H9 (cell line): Measurements from ENCODE around the gene CTU1. TPM values are rescaled to one million over a fixed set of nuclear protein-coding genes. Genes with fewer than 3 reads are reported as not detected.

Experiments used
- DNase-seq: peaks from one replicate; pipeline ENCODE4 v3.0.0-alpha.2; 2017
- H2AFZ ChIP-seq: one replicate; pipeline ENCODE4 v1.6.1; 2013; ENCODE audit warnings: mild to moderate bottlenecking, low read length, control low read depth, moderate library complexity
- H2AK5ac ChIP-seq: 2 replicates; pipeline ENCODE4 v1.6.1; 2013; ENCODE audit warnings: low read length, control low read depth, mixed read lengths; ENCODE audit not compliant: insufficient read length
- H2BK120ac ChIP-seq: one replicate; pipeline ENCODE4 v1.6.1; 2013; ENCODE audit warnings: low read depth, mild to moderate bottlenecking, low read length, control low read depth, inconsistent platforms; ENCODE audit not compliant: poor library complexity, severe bottlenecking
- H2BK12ac ChIP-seq: 2 replicates; pipeline ENCODE4 v1.6.1; 2013; ENCODE audit warnings: low read length, control low read depth, mixed read lengths, low read depth; ENCODE audit not compliant: insufficient read length
- H2BK15ac ChIP-seq: 2 replicates; pipeline ENCODE4 v1.6.1; 2013; ENCODE audit warnings: low read depth, low read length, control low read depth
- H2BK20ac ChIP-seq: one replicate; pipeline ENCODE4 v1.6.1; 2013; ENCODE audit warnings: low read depth, mild to moderate bottlenecking, low read length, control low read depth, inconsistent platforms; ENCODE audit not compliant: poor library complexity, severe bottlenecking
- H2BK5ac ChIP-seq: 2 replicates; pipeline ENCODE4 v1.6.1; 2013; ENCODE audit warnings: low read length, control low read depth, mixed read lengths; ENCODE audit not compliant: insufficient read length
- H3K14ac ChIP-seq: 2 replicates; pipeline ENCODE4 v1.6.1; 2013; ENCODE audit warnings: low read length, control low read depth; ENCODE audit not compliant: insufficient read depth
- H3K18ac ChIP-seq: 2 replicates; pipeline ENCODE4 v1.6.1; 2013; ENCODE audit warnings: low read depth, mild to moderate bottlenecking, mixed read lengths, low read length, control low read depth; ENCODE audit not compliant: insufficient read length
- H3K23ac ChIP-seq: 2 replicates; pipeline ENCODE4 v1.6.1; 2013; ENCODE audit warnings: low read length, control low read depth, mixed read lengths, low read depth; ENCODE audit not compliant: insufficient read length
- H3K23me2 ChIP-seq: 2 replicates; pipeline ENCODE4 v1.6.1; 2013; ENCODE audit warnings: low read depth, mild to moderate bottlenecking, mixed read lengths, low read length, control low read depth; ENCODE audit not compliant: insufficient read length, poor library complexity, severe bottlenecking
- H3K27ac ChIP-seq: 2 replicates; pipeline ENCODE4 v1.5.1; 2013; ENCODE audit warnings: low read length, control low read depth, mixed read lengths, low read depth; ENCODE audit not compliant: insufficient read length
- H3K27me3 ChIP-seq: 2 replicates; pipeline ENCODE4 v1.6.1; 2013; ENCODE audit warnings: low read length, control low read depth, inconsistent platforms; ENCODE audit not compliant: insufficient read depth
- H3K4ac ChIP-seq: 2 replicates; pipeline ENCODE4 v1.6.1; 2013; ENCODE audit warnings: low read depth, mild to moderate bottlenecking, control low read depth, inconsistent platforms, low read length, moderate library complexity
- H3K4me1 ChIP-seq: 2 replicates; pipeline ENCODE4 v1.6.1; 2013; ENCODE audit warnings: low read length, control low read depth, inconsistent platforms; ENCODE audit not compliant: insufficient read depth
- H3K4me2 ChIP-seq: 2 replicates; pipeline ENCODE4 v1.6.1; 2013; ENCODE audit warnings: low read length, control low read depth, mixed read lengths; ENCODE audit not compliant: insufficient read length, insufficient read depth
- H3K56ac ChIP-seq: 2 replicates; pipeline ENCODE4 v1.6.1; 2013; ENCODE audit warnings: low read depth, mild to moderate bottlenecking, mixed read lengths, low read length, control low read depth; ENCODE audit not compliant: insufficient read length
- H3K79me1 ChIP-seq: 2 replicates; pipeline ENCODE4 v1.6.1; 2013; ENCODE audit warnings: low read depth, mild to moderate bottlenecking, moderate library complexity, low read length, control low read depth, inconsistent platforms; ENCODE audit not compliant: insufficient read depth, poor library complexity, severe bottlenecking
- H3K79me2 ChIP-seq: 2 replicates; pipeline ENCODE4 v1.6.1; 2013; ENCODE audit warnings: low read length, control low read depth, inconsistent platforms; ENCODE audit not compliant: insufficient read depth
- H3K9ac ChIP-seq: 2 replicates; pipeline ENCODE4 v1.6.1; 2013; ENCODE audit warnings: low read length, control low read depth, mixed read lengths; ENCODE audit not compliant: insufficient read length; ENCODE audit errors: extremely low read depth
- H3K9me3 ChIP-seq: one replicate; pipeline ENCODE4 v1.6.1; 2013; ENCODE audit warnings: low read depth, low read length, inconsistent platforms; ENCODE audit not compliant: control insufficient read depth
- H3T11ph ChIP-seq: one replicate; pipeline ENCODE4 v1.6.1; 2013; ENCODE audit warnings: mild to moderate bottlenecking, low read length, control low read depth, inconsistent platforms
- H4K20me1 ChIP-seq: one replicate; pipeline ENCODE4 v1.6.1; 2013; ENCODE audit not compliant: control insufficient read depth, insufficient read length, insufficient read depth
- H4K5ac ChIP-seq: 2 replicates; pipeline ENCODE4 v1.6.1; 2013; ENCODE audit warnings: low read depth, mild to moderate bottlenecking, mixed read lengths, low read length, control low read depth; ENCODE audit not compliant: insufficient read length
- H4K8ac ChIP-seq: replicated peaks from 2 replicates; pipeline ENCODE4 v1.6.1; 2013; ENCODE audit warnings: low read length, control low read depth, mixed read lengths, low read depth; ENCODE audit not compliant: insufficient read length
- H4K91ac ChIP-seq: 2 replicates; pipeline ENCODE4 v1.6.1; 2013; ENCODE audit warnings: low read depth, mild to moderate bottlenecking, moderate library complexity, mixed read lengths, low read length, control low read depth; ENCODE audit not compliant: insufficient read length
- H3K27ac Mint-ChIP-seq, 3 experiments: 2 replicates in 2 of 3; 3 replicates in 1 of 3; pipeline ENCODE4 v1.8.0; 2020 to 2021; ENCODE audit warnings: mixed read lengths in 3 of 3, mild to moderate bottlenecking in 1 of 3, moderate library complexity in 1 of 3
- H3K27me3 Mint-ChIP-seq: 2 replicates; pipeline ENCODE4 v1.8.0; 2021; ENCODE audit warnings: low read depth, mild to moderate bottlenecking, moderate library complexity, mixed read lengths
- H3K36me3 Mint-ChIP-seq, 3 experiments: 2 replicates in 2 of 3; 3 replicates in 1 of 3; pipeline ENCODE4 v1.8.0; 2020 to 2021; ENCODE audit warnings: low read depth in 3 of 3, mixed read lengths in 3 of 3; ENCODE audit not compliant: insufficient read depth in 1 of 3
- H3K4me1 Mint-ChIP-seq, 2 experiments: 2 replicates each; pipeline ENCODE4 v1.8.0; 2020; ENCODE audit warnings: mixed read lengths in 2 of 2
- H3K4me3 Mint-ChIP-seq, 2 experiments: 2 replicates in 1 of 2; 3 replicates in 1 of 2; pipeline ENCODE4 v1.8.0; 2020 to 2021; ENCODE audit warnings: mild to moderate bottlenecking in 2 of 2, mixed read lengths in 2 of 2, moderate library complexity in 1 of 2
- H3K9me3 Mint-ChIP-seq, 2 experiments: 2 replicates in 1 of 2; 3 replicates in 1 of 2; pipeline ENCODE4 v1.8.0; 2020; ENCODE audit warnings: mild to moderate bottlenecking in 2 of 2, mixed read lengths in 2 of 2, moderate library complexity in 1 of 2
- CTCF ChIP-seq: fragments of 200-600 bp; sonication (generic); conservative IDR thresholded peaks from 3 replicates; pipeline ENCODE4 v1.8.0; 2021; ENCODE audit warnings: antibody characterized with exemption, mild to moderate bottlenecking
- WGBS: extraction: QIAGEN DNeasy Blood & Tissue Kit; methylation state at CpG from one replicate; pipeline ENCODE4 v1.1.7; 2013; ENCODE audit warnings: missing lambda C conversion rate, low lambda C conversion rate, mixed read lengths; ENCODE audit not compliant: insufficient read length; ENCODE audit errors: extremely low coverage; 5-methylcytosine and 5-hydroxymethylcytosine counted together
- total RNA-seq: library from RNA; stranded (reverse); gene quantifications from 2 replicates; pipeline ENCODE4 v1.2.1, GENCODE V29; 2021

The CTU1 gene
- total RNA-seq, 1 experiment from 2014 or later: 8.8 TPM

- H4K20me1 ChIP-seq: no peaks in the 10 kb centered on the region
- H3K4me1 Mint-ChIP-seq: peaks cover 17 to 25% of the 10 kb centered on the region in 2 experiments
- H3K9ac ChIP-seq: no peak overlapping the region
- no peak for DNase-seq
- no peaks in the 10 kb centered on the region for H3K9me3 Mint-ChIP-seq
- H3K14ac ChIP-seq: no peak overlapping the region
- H2AFZ ChIP-seq: no peak overlapping the region
- H2BK20ac ChIP-seq: no peak overlapping the region
- no peaks in the 10 kb centered on the region for H3K27me3 ChIP-seq
- H2AK5ac ChIP-seq: no peak overlapping the region
- WGBS: no CpG with 5 or more reads among the region's 22 CpGs
- no peak overlapping the region for H3T11ph ChIP-seq
- no peak overlapping the region for H2BK120ac ChIP-seq
- no peaks in the 10 kb centered on the region for H3K4me1 ChIP-seq
- no peaks in the 10 kb centered on the region for H3K9me3 ChIP-seq
- H3K27ac Mint-ChIP-seq: no peak overlapping the region; a peak in 1 of 7 replicates
- H4K5ac ChIP-seq: no peak overlapping the region
- no peaks in the 10 kb centered on the region for H3K79me1 ChIP-seq
- TF ChIP-seq CTCF: no peak
- no peak overlapping the region for H2BK5ac ChIP-seq
- H3K79me2 ChIP-seq: no peaks in the 10 kb centered on the region
- H3K27me3 Mint-ChIP-seq: peaks cover 4% of the 10 kb centered on the region
- H3K4me2 ChIP-seq: no peak overlapping the region
- H3K56ac ChIP-seq: no peak overlapping the region
- peaks cover 0 to 4% (median 0%) of the 10 kb centered on the region in 3 experiments; a peak in 1 of 7 replicates for H3K36me3 Mint-ChIP-seq
- no peak overlapping the region for H4K8ac ChIP-seq
- no peak overlapping the region for H2BK15ac ChIP-seq
- H4K91ac ChIP-seq: no peak overlapping the region
- no peak overlapping the region for H3K27ac ChIP-seq
- no peak overlapping the region for H2BK12ac ChIP-seq
- H3K23me2 ChIP-seq: no peaks in the 10 kb centered on the region
- no peak overlapping the region for H3K23ac ChIP-seq
- no peak overlapping the region for H3K18ac ChIP-seq
- no peak overlapping the region for H3K4ac ChIP-seq
- H3K4me3 Mint-ChIP-seq: no peak overlapping the region
Observed at GRCh38 chr19:51093510-51094345, 14.5 kb downstream of the CTU1 start.
